H1 (cell line): Measurements from ENCODE around the gene DPYSL4. TPM values are rescaled to one million over a fixed set of nuclear protein-coding genes. Genes with fewer than 3 reads are reported as not detected.

Experiments used
- BCL11A ChIP-seq, 2 experiments: IDR thresholded peaks; one replicate each; pipeline ENCODE4 v1.6.1; 2011; ENCODE audit warnings: low read depth in 2 of 2, low read length in 2 of 2, mild to moderate bottlenecking in 2 of 2
- EGR1 ChIP-seq: IDR thresholded peaks from 2 replicates; pipeline ENCODE4 v1.6.1; 2011; ENCODE audit warnings: low read depth, low read length, borderline replicate concordance
- EP300 ChIP-seq, 2 experiments: IDR thresholded peaks; 1 replicate in 1 of 2; 2 replicates in 1 of 2; pipeline ENCODE4 v1.6.1; 2011 to 2012; ENCODE audit warnings: low read depth in 2 of 2, low read length in 2 of 2, mild to moderate bottlenecking in 2 of 2, borderline replicate concordance in 1 of 2, inconsistent platforms in 1 of 2, moderate library complexity in 1 of 2
- JUN ChIP-seq: IDR thresholded peaks from 2 replicates; pipeline ENCODE4 v1.6.1; 2011; ENCODE audit warnings: low read depth, mild to moderate bottlenecking, improper control_type of control experiment, low read length
- JUND ChIP-seq: IDR thresholded peaks from 2 replicates; pipeline ENCODE4 v1.6.1; 2011; ENCODE audit warnings: mild to moderate bottlenecking, improper control_type of control experiment, low read length
- KDM4A ChIP-seq: IDR thresholded peaks from one replicate; pipeline ENCODE4 v1.7.1; 2012; ENCODE audit warnings: low read depth, mild to moderate bottlenecking, moderate library complexity, low read length, inconsistent platforms; ENCODE audit not compliant: severe bottlenecking
- MAFK ChIP-seq: IDR thresholded peaks from 2 replicates; pipeline ENCODE4 v1.6.1; 2012; ENCODE audit warnings: low read depth, mild to moderate bottlenecking, improper control_type of control experiment, low read length
- RAD21 ChIP-seq, 2 experiments: IDR thresholded peaks in 1 of 2; conservative IDR thresholded peaks in 1 of 2; 2 replicates each; pipeline ENCODE4 v1.6.1; 2011; ENCODE audit warnings: low read depth in 2 of 2, low read length in 2 of 2, improper control_type of control experiment in 1 of 2, inconsistent platforms in 1 of 2, mild to moderate bottlenecking in 1 of 2, moderate library complexity in 1 of 2
- SIRT6 ChIP-seq: IDR thresholded peaks from one replicate; pipeline ENCODE4 v1.7.1; 2012; ENCODE audit warnings: low read length, inconsistent platforms
- SP4 ChIP-seq: IDR thresholded peaks from 2 replicates; pipeline ENCODE4 v1.6.1; 2012; ENCODE audit warnings: low read length, inconsistent platforms
- TAF1 ChIP-seq: IDR thresholded peaks from 2 replicates; pipeline ENCODE4 v1.6.1; 2011; ENCODE audit warnings: mild to moderate bottlenecking, low read depth, low read length
- polyA plus RNA-seq, 7 experiments: library from polyadenylated mRNA; depleted of rRNA in 3 of 7; stranded (reverse) in 5 of 7; unstranded in 2 of 7; fragments of >200 nt in 5 of 7; fragments of 200-250 nt in 2 of 7; gene quantifications; 1 replicate in 5 of 7; 2 replicates in 1 of 7; 4 replicates in 1 of 7; pipeline versions ENCODE4 v1.2.1 to v1.2.3, GENCODE V29; 2011 to 2013; ENCODE audit warnings: missing spikeins in 2 of 7, mixed read lengths in 2 of 7
- total RNA-seq: library from RNA; stranded (reverse); fragmentation: NEBNext Ultra II Directional; extraction: Animal tissue kit (Norgen Biotek cat#: 25700); gene quantifications from 2 replicates; pipeline ENCODE4 v1.2.1, GENCODE V29; 2021
- TF ChIP-seq, protein P1 (sequence below): fragments of 300-600 bp; sonication (generic); IDR thresholded peaks from 2 replicates; pipeline ENCODE4 v1.7.1; 2012; ENCODE audit warnings: low read length, moderate library complexity, mild to moderate bottlenecking, inconsistent platforms; ENCODE audit not compliant: insufficient replicate concordance

DPYSL4 gene
- total and polyA plus RNA-seq, 2 of the 8 experiments (the other 6 are each of a cell fraction or from before 2014, with no cell fraction given) = 12.9 to 15.2 TPM

DNA sequence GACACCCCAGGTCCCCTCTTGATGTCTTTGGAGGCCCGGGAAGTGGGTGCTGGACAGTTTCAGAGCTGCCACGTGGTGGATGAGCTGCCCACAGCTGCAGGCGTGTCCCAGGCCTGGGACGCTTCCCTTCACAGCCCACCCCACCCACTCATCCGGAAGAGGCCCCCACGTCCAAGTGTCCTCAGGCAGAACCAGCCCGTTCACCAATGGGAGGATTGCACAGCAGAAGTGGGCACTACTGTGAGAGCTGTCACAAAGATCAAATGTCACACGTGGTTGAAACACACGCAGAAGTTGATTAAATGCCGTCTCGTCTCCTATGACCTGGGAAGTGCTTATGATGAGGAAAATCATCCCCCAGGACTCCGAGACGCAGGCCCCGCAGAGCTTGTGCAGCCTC is 68.1 kb downstream of the DPYSL4 start (continued):
- TF ChIP-seq, protein P1, sequence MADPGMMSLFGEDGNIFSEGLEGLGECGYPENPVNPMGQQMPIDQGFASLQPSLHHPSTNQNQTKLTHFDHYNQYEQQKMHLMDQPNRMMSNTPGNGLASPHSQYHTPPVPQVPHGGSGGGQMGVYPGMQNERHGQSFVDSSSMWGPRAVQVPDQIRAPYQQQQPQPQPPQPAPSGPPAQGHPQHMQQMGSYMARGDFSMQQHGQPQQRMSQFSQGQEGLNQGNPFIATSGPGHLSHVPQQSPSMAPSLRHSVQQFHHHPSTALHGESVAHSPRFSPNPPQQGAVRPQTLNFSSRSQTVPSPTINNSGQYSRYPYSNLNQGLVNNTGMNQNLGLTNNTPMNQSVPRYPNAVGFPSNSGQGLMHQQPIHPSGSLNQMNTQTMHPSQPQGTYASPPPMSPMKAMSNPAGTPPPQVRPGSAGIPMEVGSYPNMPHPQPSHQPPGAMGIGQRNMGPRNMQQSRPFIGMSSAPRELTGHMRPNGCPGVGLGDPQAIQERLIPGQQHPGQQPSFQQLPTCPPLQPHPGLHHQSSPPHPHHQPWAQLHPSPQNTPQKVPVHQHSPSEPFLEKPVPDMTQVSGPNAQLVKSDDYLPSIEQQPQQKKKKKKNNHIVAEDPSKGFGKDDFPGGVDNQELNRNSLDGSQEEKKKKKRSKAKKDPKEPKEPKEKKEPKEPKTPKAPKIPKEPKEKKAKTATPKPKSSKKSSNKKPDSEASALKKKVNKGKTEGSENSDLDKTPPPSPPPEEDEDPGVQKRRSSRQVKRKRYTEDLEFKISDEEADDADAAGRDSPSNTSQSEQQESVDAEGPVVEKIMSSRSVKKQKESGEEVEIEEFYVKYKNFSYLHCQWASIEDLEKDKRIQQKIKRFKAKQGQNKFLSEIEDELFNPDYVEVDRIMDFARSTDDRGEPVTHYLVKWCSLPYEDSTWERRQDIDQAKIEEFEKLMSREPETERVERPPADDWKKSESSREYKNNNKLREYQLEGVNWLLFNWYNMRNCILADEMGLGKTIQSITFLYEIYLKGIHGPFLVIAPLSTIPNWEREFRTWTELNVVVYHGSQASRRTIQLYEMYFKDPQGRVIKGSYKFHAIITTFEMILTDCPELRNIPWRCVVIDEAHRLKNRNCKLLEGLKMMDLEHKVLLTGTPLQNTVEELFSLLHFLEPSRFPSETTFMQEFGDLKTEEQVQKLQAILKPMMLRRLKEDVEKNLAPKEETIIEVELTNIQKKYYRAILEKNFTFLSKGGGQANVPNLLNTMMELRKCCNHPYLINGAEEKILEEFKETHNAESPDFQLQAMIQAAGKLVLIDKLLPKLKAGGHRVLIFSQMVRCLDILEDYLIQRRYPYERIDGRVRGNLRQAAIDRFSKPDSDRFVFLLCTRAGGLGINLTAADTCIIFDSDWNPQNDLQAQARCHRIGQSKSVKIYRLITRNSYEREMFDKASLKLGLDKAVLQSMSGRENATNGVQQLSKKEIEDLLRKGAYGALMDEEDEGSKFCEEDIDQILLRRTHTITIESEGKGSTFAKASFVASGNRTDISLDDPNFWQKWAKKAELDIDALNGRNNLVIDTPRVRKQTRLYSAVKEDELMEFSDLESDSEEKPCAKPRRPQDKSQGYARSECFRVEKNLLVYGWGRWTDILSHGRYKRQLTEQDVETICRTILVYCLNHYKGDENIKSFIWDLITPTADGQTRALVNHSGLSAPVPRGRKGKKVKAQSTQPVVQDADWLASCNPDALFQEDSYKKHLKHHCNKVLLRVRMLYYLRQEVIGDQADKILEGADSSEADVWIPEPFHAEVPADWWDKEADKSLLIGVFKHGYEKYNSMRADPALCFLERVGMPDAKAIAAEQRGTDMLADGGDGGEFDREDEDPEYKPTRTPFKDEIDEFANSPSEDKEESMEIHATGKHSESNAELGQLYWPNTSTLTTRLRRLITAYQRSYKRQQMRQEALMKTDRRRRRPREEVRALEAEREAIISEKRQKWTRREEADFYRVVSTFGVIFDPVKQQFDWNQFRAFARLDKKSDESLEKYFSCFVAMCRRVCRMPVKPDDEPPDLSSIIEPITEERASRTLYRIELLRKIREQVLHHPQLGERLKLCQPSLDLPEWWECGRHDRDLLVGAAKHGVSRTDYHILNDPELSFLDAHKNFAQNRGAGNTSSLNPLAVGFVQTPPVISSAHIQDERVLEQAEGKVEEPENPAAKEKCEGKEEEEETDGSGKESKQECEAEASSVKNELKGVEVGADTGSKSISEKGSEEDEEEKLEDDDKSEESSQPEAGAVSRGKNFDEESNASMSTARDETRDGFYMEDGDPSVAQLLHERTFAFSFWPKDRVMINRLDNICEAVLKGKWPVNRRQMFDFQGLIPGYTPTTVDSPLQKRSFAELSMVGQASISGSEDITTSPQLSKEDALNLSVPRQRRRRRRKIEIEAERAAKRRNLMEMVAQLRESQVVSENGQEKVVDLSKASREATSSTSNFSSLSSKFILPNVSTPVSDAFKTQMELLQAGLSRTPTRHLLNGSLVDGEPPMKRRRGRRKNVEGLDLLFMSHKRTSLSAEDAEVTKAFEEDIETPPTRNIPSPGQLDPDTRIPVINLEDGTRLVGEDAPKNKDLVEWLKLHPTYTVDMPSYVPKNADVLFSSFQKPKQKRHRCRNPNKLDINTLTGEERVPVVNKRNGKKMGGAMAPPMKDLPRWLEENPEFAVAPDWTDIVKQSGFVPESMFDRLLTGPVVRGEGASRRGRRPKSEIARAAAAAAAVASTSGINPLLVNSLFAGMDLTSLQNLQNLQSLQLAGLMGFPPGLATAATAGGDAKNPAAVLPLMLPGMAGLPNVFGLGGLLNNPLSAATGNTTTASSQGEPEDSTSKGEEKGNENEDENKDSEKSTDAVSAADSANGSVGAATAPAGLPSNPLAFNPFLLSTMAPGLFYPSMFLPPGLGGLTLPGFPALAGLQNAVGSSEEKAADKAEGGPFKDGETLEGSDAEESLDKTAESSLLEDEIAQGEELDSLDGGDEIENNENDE = no peak
- TF ChIP-seq MAFK = no peak
- TF ChIP-seq TAF1 = no peak
- no peak for TF ChIP-seq KDM4A
- TF ChIP-seq EGR1 = no peak
- no peak for TF ChIP-seq JUN
- TF ChIP-seq EP300 (IDR thresholded peaks at IDR 0.05; ENCODE audit: borderline replicate concordance in 1 of 2, low read depth in 2 of 2, low read length in 2 of 2) = no peak
- TF ChIP-seq RAD21 (IDR thresholded peaks at IDR 0.05 in 1 of 2, conservative IDR thresholded peaks at IDR 0.05 in 1 of 2; ENCODE audit: low read depth in 2 of 2, low read length in 2 of 2) = no peak
- no peak for TF ChIP-seq SP4
- no peak for TF ChIP-seq BCL11A (IDR thresholded peaks at IDR 0.05; ENCODE audit: low read depth in 2 of 2, low read length in 2 of 2)
- no peak for TF ChIP-seq JUND
- no peak for TF ChIP-seq SIRT6
